HL-60 (cell line): ENCODE data around the gene TMEM215.

Experiments used
- POLR2AphosphoS5 ChIP-seq: IDR thresholded peaks from 2 replicates; pipeline ENCODE4 v1.6.1; 2012; ENCODE audit warnings: low read depth
- TF ChIP-seq, protein P1 (sequence below): IDR thresholded peaks from one replicate; pipeline ENCODE4 v1.5.1; 2011; ENCODE audit warnings: low read length, control low read depth, inconsistent platforms; ENCODE audit not compliant: insufficient read depth
- TF ChIP-seq, protein P2 (sequence below): IDR thresholded peaks from 2 replicates; pipeline ENCODE4 v1.6.1; 2012; ENCODE audit warnings: low read depth; ENCODE audit not compliant: insufficient replicate concordance

DNA sequence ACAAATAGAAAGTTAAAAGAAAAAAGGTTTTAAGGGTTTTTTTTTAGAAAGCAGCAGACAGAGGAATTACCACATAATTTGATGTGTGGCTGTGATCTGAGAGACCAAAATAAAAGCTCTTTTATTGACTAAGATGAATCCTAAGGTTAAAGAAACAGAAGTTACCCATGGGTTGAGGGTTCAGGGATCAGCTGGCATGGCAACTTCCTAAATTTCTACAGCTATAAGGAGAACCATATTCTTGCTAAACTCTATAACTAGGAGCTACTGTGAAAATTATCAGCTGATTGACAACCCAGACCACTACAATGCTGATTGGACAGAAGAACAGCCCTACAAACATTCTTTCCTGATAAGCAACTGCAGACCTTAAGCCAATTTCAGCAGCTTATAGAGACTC, 40.2 kb downstream of the TMEM215 start:
- TF ChIP-seq POLR2AphosphoS5: no peak
- TF ChIP-seq, protein P1, sequence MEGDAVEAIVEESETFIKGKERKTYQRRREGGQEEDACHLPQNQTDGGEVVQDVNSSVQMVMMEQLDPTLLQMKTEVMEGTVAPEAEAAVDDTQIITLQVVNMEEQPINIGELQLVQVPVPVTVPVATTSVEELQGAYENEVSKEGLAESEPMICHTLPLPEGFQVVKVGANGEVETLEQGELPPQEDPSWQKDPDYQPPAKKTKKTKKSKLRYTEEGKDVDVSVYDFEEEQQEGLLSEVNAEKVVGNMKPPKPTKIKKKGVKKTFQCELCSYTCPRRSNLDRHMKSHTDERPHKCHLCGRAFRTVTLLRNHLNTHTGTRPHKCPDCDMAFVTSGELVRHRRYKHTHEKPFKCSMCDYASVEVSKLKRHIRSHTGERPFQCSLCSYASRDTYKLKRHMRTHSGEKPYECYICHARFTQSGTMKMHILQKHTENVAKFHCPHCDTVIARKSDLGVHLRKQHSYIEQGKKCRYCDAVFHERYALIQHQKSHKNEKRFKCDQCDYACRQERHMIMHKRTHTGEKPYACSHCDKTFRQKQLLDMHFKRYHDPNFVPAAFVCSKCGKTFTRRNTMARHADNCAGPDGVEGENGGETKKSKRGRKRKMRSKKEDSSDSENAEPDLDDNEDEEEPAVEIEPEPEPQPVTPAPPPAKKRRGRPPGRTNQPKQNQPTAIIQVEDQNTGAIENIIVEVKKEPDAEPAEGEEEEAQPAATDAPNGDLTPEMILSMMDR: no peak
- TF ChIP-seq, protein P2, sequence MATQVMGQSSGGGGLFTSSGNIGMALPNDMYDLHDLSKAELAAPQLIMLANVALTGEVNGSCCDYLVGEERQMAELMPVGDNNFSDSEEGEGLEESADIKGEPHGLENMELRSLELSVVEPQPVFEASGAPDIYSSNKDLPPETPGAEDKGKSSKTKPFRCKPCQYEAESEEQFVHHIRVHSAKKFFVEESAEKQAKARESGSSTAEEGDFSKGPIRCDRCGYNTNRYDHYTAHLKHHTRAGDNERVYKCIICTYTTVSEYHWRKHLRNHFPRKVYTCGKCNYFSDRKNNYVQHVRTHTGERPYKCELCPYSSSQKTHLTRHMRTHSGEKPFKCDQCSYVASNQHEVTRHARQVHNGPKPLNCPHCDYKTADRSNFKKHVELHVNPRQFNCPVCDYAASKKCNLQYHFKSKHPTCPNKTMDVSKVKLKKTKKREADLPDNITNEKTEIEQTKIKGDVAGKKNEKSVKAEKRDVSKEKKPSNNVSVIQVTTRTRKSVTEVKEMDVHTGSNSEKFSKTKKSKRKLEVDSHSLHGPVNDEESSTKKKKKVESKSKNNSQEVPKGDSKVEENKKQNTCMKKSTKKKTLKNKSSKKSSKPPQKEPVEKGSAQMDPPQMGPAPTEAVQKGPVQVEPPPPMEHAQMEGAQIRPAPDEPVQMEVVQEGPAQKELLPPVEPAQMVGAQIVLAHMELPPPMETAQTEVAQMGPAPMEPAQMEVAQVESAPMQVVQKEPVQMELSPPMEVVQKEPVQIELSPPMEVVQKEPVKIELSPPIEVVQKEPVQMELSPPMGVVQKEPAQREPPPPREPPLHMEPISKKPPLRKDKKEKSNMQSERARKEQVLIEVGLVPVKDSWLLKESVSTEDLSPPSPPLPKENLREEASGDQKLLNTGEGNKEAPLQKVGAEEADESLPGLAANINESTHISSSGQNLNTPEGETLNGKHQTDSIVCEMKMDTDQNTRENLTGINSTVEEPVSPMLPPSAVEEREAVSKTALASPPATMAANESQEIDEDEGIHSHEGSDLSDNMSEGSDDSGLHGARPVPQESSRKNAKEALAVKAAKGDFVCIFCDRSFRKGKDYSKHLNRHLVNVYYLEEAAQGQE: no peak
